ENCODE results near the gene IRAK4.

DNA sequence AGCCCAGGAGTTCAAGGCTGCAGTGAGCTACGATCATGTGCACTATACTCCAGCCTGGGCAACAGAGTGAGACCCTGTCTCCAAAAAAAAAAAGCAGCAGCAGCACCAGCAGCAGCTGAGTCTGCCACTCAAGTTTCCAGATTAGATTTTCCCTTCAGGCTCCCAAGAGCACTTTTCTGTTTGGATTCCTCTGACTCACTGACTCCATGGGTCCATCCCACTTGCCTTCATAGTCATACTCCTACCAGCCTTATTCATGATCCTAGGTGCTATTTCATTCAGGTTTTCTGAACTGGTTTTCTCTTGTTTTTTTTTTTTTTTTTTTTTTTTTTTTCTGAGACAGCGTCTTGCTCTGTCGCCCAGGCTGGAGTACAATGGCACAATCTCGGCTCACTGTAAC lies 54.2 kb downstream of the IRAK4 start:
- no peak for TF ChIP-seq POLR2A (IDR thresholded peaks at IDR 0.05; ENCODE audit: low read length)
- no peak for TF ChIP-seq RCOR1 (IDR thresholded peaks at IDR 0.05; ENCODE audit: low read depth, low read length)
- TF ChIP-seq, protein P1, sequence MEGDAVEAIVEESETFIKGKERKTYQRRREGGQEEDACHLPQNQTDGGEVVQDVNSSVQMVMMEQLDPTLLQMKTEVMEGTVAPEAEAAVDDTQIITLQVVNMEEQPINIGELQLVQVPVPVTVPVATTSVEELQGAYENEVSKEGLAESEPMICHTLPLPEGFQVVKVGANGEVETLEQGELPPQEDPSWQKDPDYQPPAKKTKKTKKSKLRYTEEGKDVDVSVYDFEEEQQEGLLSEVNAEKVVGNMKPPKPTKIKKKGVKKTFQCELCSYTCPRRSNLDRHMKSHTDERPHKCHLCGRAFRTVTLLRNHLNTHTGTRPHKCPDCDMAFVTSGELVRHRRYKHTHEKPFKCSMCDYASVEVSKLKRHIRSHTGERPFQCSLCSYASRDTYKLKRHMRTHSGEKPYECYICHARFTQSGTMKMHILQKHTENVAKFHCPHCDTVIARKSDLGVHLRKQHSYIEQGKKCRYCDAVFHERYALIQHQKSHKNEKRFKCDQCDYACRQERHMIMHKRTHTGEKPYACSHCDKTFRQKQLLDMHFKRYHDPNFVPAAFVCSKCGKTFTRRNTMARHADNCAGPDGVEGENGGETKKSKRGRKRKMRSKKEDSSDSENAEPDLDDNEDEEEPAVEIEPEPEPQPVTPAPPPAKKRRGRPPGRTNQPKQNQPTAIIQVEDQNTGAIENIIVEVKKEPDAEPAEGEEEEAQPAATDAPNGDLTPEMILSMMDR (IDR thresholded peaks at IDR 0.05) = no peak
- no peak for TF ChIP-seq MAFK (IDR thresholded peaks at IDR 0.05; ENCODE audit: partially characterized antibody)
- TF ChIP-seq, protein P2, sequence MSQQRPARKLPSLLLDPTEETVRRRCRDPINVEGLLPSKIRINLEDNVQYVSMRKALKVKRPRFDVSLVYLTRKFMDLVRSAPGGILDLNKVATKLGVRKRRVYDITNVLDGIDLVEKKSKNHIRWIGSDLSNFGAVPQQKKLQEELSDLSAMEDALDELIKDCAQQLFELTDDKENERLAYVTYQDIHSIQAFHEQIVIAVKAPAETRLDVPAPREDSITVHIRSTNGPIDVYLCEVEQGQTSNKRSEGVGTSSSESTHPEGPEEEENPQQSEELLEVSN (IDR thresholded peaks at IDR 0.05; ENCODE audit: borderline replicate concordance, low read depth) = no peak
- no peak for TF ChIP-seq EHMT2 (IDR thresholded peaks at IDR 0.05; ENCODE audit: low read depth)
- TF ChIP-seq REST (IDR thresholded peaks at IDR 0.05) = no peak
- no peak for TF ChIP-seq KDM1A (IDR thresholded peaks at IDR 0.05; ENCODE audit: low read depth)
- TF ChIP-seq FOSL2 (IDR thresholded peaks at IDR 0.05) = no peak
- no peak for TF ChIP-seq FOSL2 (CRISPR knock-in tag; IDR thresholded peaks at IDR 0.05)

Data from A549 (cell line).